Mucosa of stomach (tissue), 1 donor: ENCODE data around the gene TTC21A.

Experiments
- H3K27me3 ChIP-seq: one replicate; pipeline ENCODE4 v1.7.0; 2013; ENCODE audit warnings: mild to moderate bottlenecking, low read length; ENCODE audit not compliant: control insufficient read depth, insufficient read depth
- H3K36me3 ChIP-seq: one replicate; pipeline ENCODE4 v1.7.0; 2013; ENCODE audit warnings: low read length; ENCODE audit not compliant: control insufficient read depth, insufficient read depth
- H3K4me1 ChIP-seq: one replicate; pipeline ENCODE4 v1.7.0; 2013; ENCODE audit warnings: mild to moderate bottlenecking, low read length; ENCODE audit not compliant: control insufficient read depth, insufficient read depth
- H3K4me3 ChIP-seq: one replicate; pipeline ENCODE4 v1.7.0; 2013; ENCODE audit warnings: low read length
- H3K9ac ChIP-seq: one replicate; pipeline ENCODE4 v1.7.0; 2013; ENCODE audit warnings: mild to moderate bottlenecking, low read length, moderate library complexity
- H3K9me3 ChIP-seq: one replicate; pipeline ENCODE4 v1.7.0; 2013; ENCODE audit warnings: mild to moderate bottlenecking, low read length, moderate library complexity; ENCODE audit not compliant: control insufficient read depth
- donor health status: Pancreatic carcinoma.

Gene TTC21A

DNA sequence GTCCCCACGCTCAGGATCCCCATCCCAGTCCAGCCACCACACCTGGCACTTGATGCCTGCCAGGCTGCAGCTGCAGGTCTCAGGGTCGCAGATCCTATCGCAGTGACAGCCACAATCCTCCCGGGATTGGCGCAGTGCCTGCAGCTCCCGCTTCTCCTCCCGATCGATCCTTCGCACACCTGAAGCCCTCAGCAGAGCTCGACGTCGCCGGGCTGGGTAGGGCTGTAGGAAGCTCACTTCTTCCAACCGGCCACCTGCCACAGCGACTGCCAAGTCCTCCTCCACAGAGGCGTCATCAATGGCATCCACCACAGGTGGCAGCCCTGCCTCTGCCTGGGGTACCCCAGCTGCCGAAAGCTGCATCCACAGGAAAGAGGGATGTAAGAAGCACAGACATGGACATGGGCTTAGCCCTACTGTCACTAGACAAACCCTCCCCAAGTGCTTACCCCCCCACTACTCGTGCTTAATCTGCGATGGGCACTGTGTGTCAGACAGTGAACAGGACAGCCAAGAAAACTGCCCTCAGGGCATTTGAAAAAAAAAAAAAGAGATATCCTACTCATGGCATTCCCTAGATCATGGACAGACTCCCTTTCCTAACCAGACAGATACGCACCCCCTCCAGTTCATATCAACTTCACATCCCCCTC is 36.7 kb downstream of the TTC21A start:
- no peak overlapping the region for H3K9ac ChIP-seq

DNA sequence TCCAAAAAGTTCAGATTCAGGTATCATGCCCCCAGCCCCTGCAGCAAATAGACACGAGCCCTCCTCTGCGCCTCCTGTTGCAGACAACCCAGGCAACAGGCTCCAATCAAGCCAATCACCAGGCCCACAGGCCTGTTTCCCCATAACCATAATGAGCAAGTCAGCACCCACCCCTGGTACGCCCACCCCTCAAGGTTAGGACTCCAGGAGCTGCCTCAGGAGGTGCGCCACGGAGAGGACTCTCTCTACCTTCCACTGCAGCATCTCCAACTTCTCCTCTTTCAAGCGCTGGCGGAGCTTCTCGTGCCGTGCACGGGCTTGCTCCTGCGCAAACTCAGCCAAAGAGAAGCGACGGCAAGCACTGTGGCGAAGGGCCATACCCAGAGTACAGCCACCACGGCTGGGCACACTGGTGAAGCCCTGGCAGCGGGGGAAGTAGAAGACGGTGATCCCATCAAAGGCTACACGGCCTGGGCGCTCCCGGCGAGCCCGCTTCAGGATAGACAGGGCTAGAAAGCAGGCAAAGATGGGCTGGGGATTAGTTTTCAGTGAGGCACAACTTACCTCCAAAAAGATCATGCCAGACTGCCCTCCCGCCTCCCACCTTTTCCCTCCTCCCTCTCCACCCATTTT is 37.4 kb downstream of the TTC21A start:
- H3K4me3 ChIP-seq = no peak overlapping the region
- H3K4me1 ChIP-seq = peaks cover 80% of the 10 kb centered on the region
- H3K9ac ChIP-seq = no peak overlapping the region
- no peaks in the 10 kb centered on the region for H3K9me3 ChIP-seq
- no peaks in the 10 kb centered on the region for H3K27me3 ChIP-seq
- H3K36me3 ChIP-seq = peaks cover 32% of the 10 kb centered on the region

More for the DNA sequence above, 36.7 kb downstream of the TTC21A start:
- Histone ChIP-seq H3K9me3 (no peaks in the 10 kb centered on the region), H3K4me1 (peaks cover 77% of the 10 kb centered on the region), H3K4me3 (no peak overlapping the region), H3K36me3 (peaks cover 32% of the 10 kb centered on the region), H3K27me3 (no peaks in the 10 kb centered on the region)

GRCh38 chr3:39146083-39146501 is 38.6 kb downstream of the TTC21A start:
- H3K4me1 ChIP-seq = peaks cover 81% of the 10 kb centered on the region
- H3K9me3 ChIP-seq = no peaks in the 10 kb centered on the region
- H3K4me3 ChIP-seq = no peak overlapping the region
- H3K9ac ChIP-seq = peak overlapping the region; percentile 58
- H3K27me3 ChIP-seq = no peaks in the 10 kb centered on the region
- peaks cover 32% of the 10 kb centered on the region for H3K36me3 ChIP-seq

DNA sequence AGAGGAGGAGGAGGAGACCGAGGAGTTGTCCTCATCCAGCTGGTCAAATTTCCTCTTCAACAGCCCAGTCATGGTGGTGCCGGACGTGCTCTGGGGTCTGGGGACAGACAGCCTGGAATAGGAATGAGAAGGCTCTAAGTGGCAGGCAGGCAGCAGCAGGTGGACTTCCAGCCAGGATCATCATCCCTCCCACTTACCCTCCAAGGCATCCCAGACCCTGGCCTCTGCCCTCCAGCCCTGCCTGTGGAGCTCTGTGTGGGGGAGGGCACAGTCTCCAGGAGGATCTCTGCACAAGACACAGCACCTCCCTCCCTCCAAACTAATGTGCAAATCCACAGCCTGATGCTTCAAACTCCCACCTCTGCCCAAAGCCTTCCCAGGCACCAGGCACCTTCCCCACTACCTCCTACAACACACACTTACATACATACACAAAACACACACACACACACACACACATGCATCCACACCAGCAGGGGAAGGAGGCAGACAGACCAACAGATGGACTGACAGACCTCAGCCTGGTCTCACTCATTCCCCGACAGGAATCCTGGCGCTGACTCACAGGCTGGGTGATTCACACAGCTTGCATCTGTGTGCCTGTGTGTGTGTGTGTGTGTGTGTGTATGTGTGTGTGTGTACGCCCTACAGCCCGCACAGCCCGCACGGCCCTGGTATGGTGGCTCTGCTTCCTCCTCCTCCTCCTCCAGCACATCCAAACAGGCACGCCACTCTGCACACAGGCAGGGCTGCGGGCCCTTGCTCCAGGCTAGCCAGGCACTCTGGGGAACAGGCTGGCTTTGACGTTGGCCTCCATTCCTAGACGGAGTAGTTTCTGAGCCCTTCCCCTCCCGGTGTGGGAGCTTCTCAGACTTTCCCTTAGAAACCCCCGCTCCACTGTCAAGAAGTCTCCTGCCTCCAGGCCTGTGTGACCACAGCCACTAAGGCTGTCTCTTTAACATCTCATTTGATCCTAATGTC is 39.4 kb downstream of the TTC21A start:
- Histone ChIP-seq H3K36me3 (peaks cover 32% of the 10 kb centered on the region), H3K4me1 (peaks cover 81% of the 10 kb centered on the region), H3K9me3 (no peaks in the 10 kb centered on the region), H3K9ac (peak overlapping the region; percentile 58), H3K27me3 (no peaks in the 10 kb centered on the region), H3K4me3 (no peak overlapping the region)

GRCh38 chr3:39147711-39148434 is 40.4 kb downstream of the TTC21A start:
- Histone ChIP-seq H3K36me3 (peaks cover 22% of the 10 kb centered on the region), H3K9me3 (no peaks in the 10 kb centered on the region), H3K9ac (peak overlapping the region; percentile 58), H3K4me1 (peaks cover 77% of the 10 kb centered on the region), H3K4me3 (no peak overlapping the region), H3K27me3 (no peaks in the 10 kb centered on the region)

DNA sequence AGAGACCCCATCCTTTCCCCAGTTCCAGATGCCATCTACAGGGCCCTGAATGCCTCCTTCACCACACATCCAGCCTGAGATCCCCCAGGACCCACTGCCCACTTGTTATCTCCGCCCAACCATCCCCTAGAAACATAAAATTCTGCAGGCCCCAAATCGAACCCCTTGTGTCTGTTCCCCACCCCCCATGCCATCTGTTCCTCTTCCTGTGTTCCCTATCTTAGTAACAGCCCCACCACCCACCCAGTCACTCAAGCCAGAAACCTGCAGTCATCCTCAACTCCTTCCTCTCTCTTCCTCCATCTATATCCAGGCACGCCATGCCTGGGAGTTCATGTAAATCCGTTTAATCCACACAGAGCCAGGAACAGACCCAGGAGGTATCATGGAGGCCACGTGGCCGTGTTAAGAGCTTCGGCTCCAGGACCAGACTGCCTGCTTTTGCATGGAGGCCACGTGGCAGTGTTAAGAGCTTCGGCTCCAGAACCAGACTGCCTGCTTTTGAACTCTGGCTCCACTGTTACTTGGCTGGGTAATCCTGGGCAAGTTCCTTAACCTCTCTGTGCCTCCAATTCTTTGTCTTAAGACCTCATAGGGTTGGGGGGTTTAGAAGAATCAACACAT is 41.1 kb downstream of the TTC21A start:
- Histone ChIP-seq H3K9ac (peak overlapping the region; percentile 58), H3K4me3 (no peak overlapping the region), H3K4me1 (peaks cover 70% of the 10 kb centered on the region), H3K9me3 (no peaks in the 10 kb centered on the region), H3K27me3 (no peaks in the 10 kb centered on the region), H3K36me3 (peaks cover 16% of the 10 kb centered on the region)

GRCh38 chr3:39149059-39149455 is 41.6 kb downstream of the TTC21A start:
- H3K9me3 ChIP-seq = no peaks in the 10 kb centered on the region
- no peak overlapping the region for H3K9ac ChIP-seq
- peaks cover 74% of the 10 kb centered on the region for H3K4me1 ChIP-seq
- no peak overlapping the region for H3K4me3 ChIP-seq
- H3K27me3 ChIP-seq = no peaks in the 10 kb centered on the region
- peaks cover 11% of the 10 kb centered on the region for H3K36me3 ChIP-seq

GRCh38 chr3:39149498-39150147 is 42.1 kb downstream of the TTC21A start:
- Histone ChIP-seq H3K9ac (no peak overlapping the region), H3K4me1 (peaks cover 80% of the 10 kb centered on the region), H3K4me3 (no peak overlapping the region), H3K36me3 (peaks cover 6% of the 10 kb centered on the region), H3K27me3 (no peaks in the 10 kb centered on the region), H3K9me3 (no peaks in the 10 kb centered on the region)

GRCh38 chr3:39150148-39150802 is 42.8 kb downstream of the TTC21A start:
- Histone ChIP-seq H3K36me3 (peaks cover 6% of the 10 kb centered on the region), H3K9ac (peak overlapping the region; percentile 97), H3K27me3 (no peaks in the 10 kb centered on the region), H3K9me3 (no peaks in the 10 kb centered on the region), H3K4me1 (peaks cover 87% of the 10 kb centered on the region), H3K4me3 (peak overlapping the region; percentile 93)

DNA sequence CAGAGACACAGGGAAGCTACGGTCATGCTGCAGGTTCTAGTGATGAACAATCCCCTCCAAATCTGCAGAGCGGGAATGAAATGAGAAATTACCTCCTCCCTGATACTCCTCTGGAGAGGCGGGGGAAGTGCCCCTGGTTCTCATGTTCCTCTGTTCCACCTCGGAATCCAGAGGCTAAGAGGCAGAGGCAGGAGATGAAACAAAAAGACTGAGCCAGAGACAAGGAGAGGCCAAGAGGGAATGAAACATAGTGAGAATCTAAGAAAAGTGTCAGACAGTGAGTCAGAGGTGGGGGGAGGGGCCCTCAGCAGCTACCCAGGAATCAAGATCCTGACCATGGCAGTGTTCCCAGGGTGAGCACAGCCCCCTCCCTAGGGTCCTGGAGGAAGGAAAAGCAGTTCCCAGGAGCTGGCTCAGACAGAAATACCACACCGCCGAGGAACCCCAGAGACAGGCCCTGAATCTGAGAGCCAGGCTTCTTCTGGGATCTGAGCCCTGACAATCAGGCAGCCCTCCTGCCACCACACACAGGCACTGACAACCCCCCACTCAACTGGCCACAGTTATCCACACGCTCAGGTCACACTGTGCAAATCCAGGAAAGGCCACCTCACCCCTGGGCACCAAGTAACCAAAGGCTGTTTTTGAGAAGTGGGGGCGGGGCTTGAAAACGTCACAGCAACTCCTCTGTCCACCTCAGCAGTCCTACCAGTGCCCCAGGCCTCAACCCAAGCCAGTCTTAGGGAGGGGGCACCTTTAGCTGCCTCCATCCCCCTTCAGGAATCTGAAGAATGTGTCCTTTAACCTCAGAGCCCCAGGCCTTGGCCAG is 43.5 kb downstream of the TTC21A start:
- H3K27me3 ChIP-seq = no peaks in the 10 kb centered on the region

More for the DNA sequence above, 43.5 kb downstream of the TTC21A start:
- peaks cover 88% of the 10 kb centered on the region for H3K4me1 ChIP-seq
- peaks cover 2% of the 10 kb centered on the region for H3K36me3 ChIP-seq
- peak overlapping the region; percentile 97 for H3K9ac ChIP-seq
- no peaks in the 10 kb centered on the region for H3K9me3 ChIP-seq
- peak overlapping the region; percentile 93 for H3K4me3 ChIP-seq
